Measurements from ENCODE around the gene MYO1C. TPM values are rescaled to one million over a fixed set of nuclear protein-coding genes. Genes with fewer than 3 reads are reported as not detected.
"Not testable (repeated sequence)": the region's sequence is repeated elsewhere in the genome, so short reads cannot be mapped to it uniquely, and the experiment has no call there.

Gene MYO1C
- total RNA-seq, 4 donors from 2014 or later: 103 to 145 (median 121) TPM

- 56 to 67% methylated on average over 9 of the region's 9 CpGs for WGBS, 2 donors
- H3K4me1 ChIP-seq: peaks cover 26 to 44% of the 10 kb centered on the region in 2 donors
- intact Hi-C loops (cut with DNase I): loop anchor here (10.0 kb wide), 1 partner anchor 70 kb away; no protein-coding TSS in a partner anchor
Measured at GRCh38 chr17:1454541-1454940, 37.9 kb downstream of the MYO1C start.

GRCh38 chr17:1453694-1454093, 38.8 kb downstream of the MYO1C start:
- WGBS, 2 donors: 85 to 89% methylated on average over 10 to 11 of the region's 11 CpGs
- Histone ChIP-seq H3K27ac (peak overlapping the region in 2 of 3 donors; percentile 46 to 98), H3K4me1 (peaks cover 26 to 46% of the 10 kb centered on the region in 2 donors)
- H3K9me3 ChIP-seq; H3K4me3 ChIP-seq (replicated peaks in 1 of 3); H3K36me3 ChIP-seq; H3K27me3 ChIP-seq; DNase-seq: not testable (repeated sequence)
- intact Hi-C loops (cut with DNase I): loop anchor here (10.0 kb wide), 1 partner anchor 69 kb away; no protein-coding TSS in a partner anchor

More at GRCh38 chr17:1454541-1454940, 37.9 kb downstream of the MYO1C start:
- Histone ChIP-seq H3K27me3 (no peaks in the 10 kb centered on the region), H3K27ac (peak overlapping the region; percentile 81 to 98 (median 96)), H3K36me3 (no peaks in the 10 kb centered on the region), H3K9me3 (no peaks in the 10 kb centered on the region), H3K4me3 (replicated peaks in 1 of 3) (peak overlapping the region in 2 of 3 donors; percentile 85 to 100)
- TF ChIP-seq CTCF (IDR thresholded peaks at IDR 0.05): no peak
- TF ChIP-seq POLR2A (IDR thresholded peaks at IDR 0.05): no peak
- DNase-seq: no peak

- H3K4me1 ChIP-seq: peaks cover 26 to 46% of the 10 kb centered on the region in 2 donors
- H3K27me3 ChIP-seq: no peaks in the 10 kb centered on the region
- peak; percentile 46 to 67 for DNase-seq
- no peaks in the 10 kb centered on the region for H3K36me3 ChIP-seq
- no peak overlapping the region for H3K27ac ChIP-seq
- WGBS, 2 donors: 51 to 57% methylated on average over 5 of the region's 5 CpGs
- TF ChIP-seq CTCF (IDR thresholded peaks at IDR 0.05) (no peak), POLR2A (IDR thresholded peaks at IDR 0.05) (no peak)
- H3K4me3 ChIP-seq (replicated peaks in 1 of 3): no peak overlapping the region
- no peaks in the 10 kb centered on the region for H3K9me3 ChIP-seq
- intact Hi-C loops (cut with DNase I): loop anchor here (10.0 kb wide), 1 partner anchor 68 kb away; no protein-coding TSS in a partner anchor
Measured at GRCh38 chr17:1452836-1453235, 39.6 kb downstream of the MYO1C start.

GRCh38 chr17:1450261-1450660, 42.2 kb downstream of the MYO1C start:
- intact Hi-C loops (cut with DNase I): loop anchor here (10.0 kb wide), 1 partner anchor 65 kb away; no protein-coding TSS in a partner anchor
- not testable (repeated sequence) for H3K9me3 ChIP-seq; H3K27me3 ChIP-seq; DNase-seq; H3K36me3 ChIP-seq; H3K27ac ChIP-seq; H3K4me3 ChIP-seq (replicated peaks in 1 of 3)
- WGBS, 2 donors: 95 to 96% methylated on average over 21 of the region's 21 CpGs
- H3K4me1 ChIP-seq: peaks cover 26 to 44% of the 10 kb centered on the region in 2 donors

- no peak for TF ChIP-seq POLR2A (IDR thresholded peaks at IDR 0.05)
- H3K36me3 ChIP-seq: no peaks in the 10 kb centered on the region
- 76 to 82% methylated on average over 5 of the region's 5 CpGs for WGBS, 2 donors
- peaks cover 21 to 40% of the 10 kb centered on the region in 2 donors for H3K4me1 ChIP-seq
- intact Hi-C loops (cut with DNase I): no loop called here
- H3K9me3 ChIP-seq: no peaks in the 10 kb centered on the region
- DNase-seq: no peak
- peak overlapping the region in 1 of 3 donors; percentile 35 for H3K27ac ChIP-seq
- no peak overlapping the region for H3K4me3 ChIP-seq (replicated peaks in 1 of 3)
- H3K27me3 ChIP-seq: no peaks in the 10 kb centered on the region
Measured at GRCh38 chr17:1449412-1449967, 43.0 kb downstream of the MYO1C start.

- TF ChIP-seq POLR2A (IDR thresholded peaks at IDR 0.05) (no peak), CTCF (IDR thresholded peaks at IDR 0.05) (no peak)
- H3K27ac ChIP-seq: peak overlapping the region in 2 of 3 donors; percentile 2 to 23
- peaks cover 0 to 21% of the 10 kb centered on the region in 2 donors for H3K4me1 ChIP-seq
Measured at GRCh38 chr17:1447052-1447451, 45.4 kb downstream of the MYO1C start.

More at GRCh38 chr17:1447052-1447451, 45.4 kb downstream of the MYO1C start:
- no peak overlapping the region for H3K4me3 ChIP-seq (replicated peaks in 1 of 3)
- no peaks in the 10 kb centered on the region for H3K9me3 ChIP-seq
- no peaks in the 10 kb centered on the region for H3K36me3 ChIP-seq
- 72 to 76% methylated on average over 7 of the region's 7 CpGs for WGBS, 2 donors
- intact Hi-C loops (cut with DNase I): no loop called here
- no peaks in the 10 kb centered on the region for H3K27me3 ChIP-seq
- no peak for DNase-seq

Data from thyroid gland (tissue), 4 donors.